Activated naive CD4-positive, alpha-beta T cell treated with anti-CD3 and anti-CD28 coated beads, Interleukin-2, amount 50 U/mL, for 24 hours (primary cell): ENCODE data around the gene ZNF154.
"Not testable (repeated sequence)": the region's sequence is repeated elsewhere in the genome, so short reads cannot be mapped to it uniquely, and the experiment has no call there.

ENCODE experiments used
- H3K27ac Mint-ChIP-seq: one replicate; pipeline ENCODE4 v1.8.0; 2021; ENCODE audit warnings: mild to moderate bottlenecking, mixed read lengths
- H3K27me3 Mint-ChIP-seq: one replicate; pipeline ENCODE4 v1.8.0; 2021; ENCODE audit warnings: mixed read lengths
- H3K36me3 Mint-ChIP-seq: one replicate; pipeline ENCODE4 v1.8.0; 2021; ENCODE audit warnings: mixed read lengths
- H3K4me1 Mint-ChIP-seq: one replicate; pipeline ENCODE4 v1.8.0; 2021; ENCODE audit warnings: mixed read lengths
- H3K4me3 Mint-ChIP-seq: one replicate; pipeline ENCODE4 v1.8.0; 2021; ENCODE audit warnings: mild to moderate bottlenecking, mixed read lengths
- H3K9me3 Mint-ChIP-seq: one replicate; pipeline ENCODE4 v1.8.0; 2021; ENCODE audit warnings: mixed read lengths

ZNF154 gene

DNA sequence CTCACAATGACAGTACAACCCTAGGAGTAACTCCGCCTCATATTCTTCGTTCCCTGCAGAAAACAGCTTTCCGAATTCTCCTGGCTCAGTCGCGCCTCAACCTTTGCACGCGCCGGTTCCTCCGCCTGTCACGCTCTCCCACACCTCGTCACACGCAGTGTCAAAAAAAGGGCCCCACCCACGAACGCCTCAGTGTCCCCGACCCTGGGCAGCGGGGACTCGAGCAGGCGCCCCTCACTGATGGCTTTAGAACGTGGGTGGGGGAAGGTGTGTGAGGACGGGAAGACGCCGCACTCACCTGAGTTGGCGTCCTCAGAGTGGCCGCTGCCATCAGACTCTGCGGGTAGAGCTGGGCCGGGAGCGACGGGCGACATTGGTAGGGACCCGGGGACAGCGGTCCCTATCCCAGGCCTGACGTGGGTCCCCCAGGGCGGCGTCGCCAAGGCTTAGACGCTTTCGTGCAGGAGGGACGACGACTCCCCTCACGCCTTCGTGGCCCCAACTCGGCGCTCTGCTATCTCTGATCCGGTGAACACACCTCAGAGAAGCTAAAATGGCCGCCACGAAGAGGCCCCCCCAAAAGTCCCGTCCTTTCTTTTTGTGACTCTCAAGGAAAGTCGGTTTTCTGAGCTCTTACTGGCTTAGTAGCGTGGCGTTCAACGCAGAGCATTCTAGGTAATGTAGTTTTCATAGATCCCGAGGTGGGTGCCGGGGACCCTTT is at the start of gene ZNF154:
ZNF154 (minus strand) TSS at position 564 of the 721 bp plus-strand sequence; CDS start at position 331, 233 bp downstream.
- H3K27ac Mint-ChIP-seq = peak within 1 kb of the TSS; percentile 89
- peaks cover 55% of the 10 kb centered on the region for H3K36me3 Mint-ChIP-seq
- peak within 1 kb of the TSS; percentile 88 for H3K4me3 Mint-ChIP-seq
- H3K9me3 Mint-ChIP-seq = peaks cover 43% of the 10 kb centered on the region
- H3K27me3 Mint-ChIP-seq = peaks cover 14% of the 10 kb centered on the region
- H3K4me1 Mint-ChIP-seq = peaks cover 21% of the 10 kb centered on the region

DNA sequence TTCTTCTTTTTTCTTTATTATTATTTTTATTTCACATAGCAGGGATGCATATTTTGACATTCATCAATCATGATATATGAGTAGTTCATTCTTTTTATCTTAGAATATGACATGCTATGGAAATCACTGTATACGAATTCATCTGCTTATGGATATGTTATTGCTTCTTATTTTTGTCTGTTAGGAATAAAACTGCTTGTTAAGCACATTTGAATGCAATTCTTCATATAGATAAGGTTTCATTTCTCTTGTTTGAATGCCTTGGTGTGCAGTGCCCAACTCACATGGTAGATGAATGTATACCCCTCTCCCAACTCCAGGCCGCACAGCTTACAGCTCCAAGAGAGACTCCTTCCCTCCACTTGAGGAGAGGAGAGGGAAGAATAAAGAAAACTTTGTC is 48.9 kb upstream of the ZNF154 start:
- H3K4me1 Mint-ChIP-seq = no peaks in the 10 kb centered on the region
- no peak overlapping the region for H3K27ac Mint-ChIP-seq
- H3K9me3 Mint-ChIP-seq = peaks cover 8% of the 10 kb centered on the region
- H3K27me3 Mint-ChIP-seq = no peaks in the 10 kb centered on the region
- H3K36me3 Mint-ChIP-seq = peaks cover 75% of the 10 kb centered on the region
- no peak overlapping the region for H3K4me3 Mint-ChIP-seq

DNA sequence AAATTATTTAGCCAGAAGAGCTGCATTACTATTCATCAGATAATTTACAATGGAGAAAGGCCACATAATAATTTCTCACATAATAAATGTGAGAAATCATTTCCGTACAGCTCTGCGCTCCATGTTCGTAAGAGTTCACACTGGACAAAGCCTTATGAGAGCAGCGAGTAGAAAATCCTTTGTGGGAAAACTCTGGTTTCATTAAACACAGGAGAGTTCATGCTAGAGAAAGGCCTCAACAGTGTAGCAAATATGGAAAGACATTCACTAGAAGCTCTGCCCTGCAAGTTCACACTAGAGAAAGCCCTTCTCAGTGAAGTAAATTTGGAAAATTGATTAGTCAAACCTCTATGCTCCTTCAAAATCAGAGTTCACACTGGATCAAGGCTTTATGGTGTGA is 46.0 kb upstream of the ZNF154 start:
- Mint-ChIP-seq H3K27ac (no peak overlapping the region), H3K4me3 (no peak overlapping the region), H3K4me1 (peaks cover 11% of the 10 kb centered on the region), H3K36me3 (peaks cover 83% of the 10 kb centered on the region), H3K27me3 (no peaks in the 10 kb centered on the region), H3K9me3 (peaks cover 25% of the 10 kb centered on the region)

DNA sequence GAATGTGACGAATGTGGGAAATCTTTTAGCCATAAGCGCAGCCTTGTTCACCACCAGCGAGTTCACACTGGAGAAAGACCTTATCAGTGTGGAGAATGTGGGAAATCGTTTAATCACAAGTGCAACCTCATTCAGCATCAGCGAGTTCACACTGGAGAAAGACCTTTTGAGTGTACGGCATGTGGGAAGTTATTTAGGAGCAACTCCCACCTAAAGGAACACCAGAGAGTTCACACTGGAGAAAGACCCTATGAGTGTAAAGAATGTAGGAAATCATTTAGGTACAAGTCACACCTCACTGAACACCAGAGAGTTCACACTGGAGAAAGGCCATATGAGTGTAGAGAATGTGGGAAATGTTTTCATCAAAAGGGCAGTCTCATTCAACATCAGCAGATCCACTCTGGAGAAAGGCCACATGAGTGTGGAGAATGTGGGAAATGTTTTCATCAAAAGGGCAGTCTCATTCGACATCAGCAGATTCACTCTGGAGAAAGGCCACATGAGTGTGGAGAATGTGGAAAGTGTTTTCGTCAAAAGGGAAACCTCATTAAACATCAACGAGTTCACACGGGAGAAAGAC is 45.2 kb upstream of the ZNF154 start:
- Mint-ChIP-seq H3K27ac (no peak overlapping the region), H3K36me3 (peaks cover 85% of the 10 kb centered on the region), H3K4me1 (peaks cover 16% of the 10 kb centered on the region), H3K4me3 (no peak overlapping the region), H3K9me3 (peaks cover 25% of the 10 kb centered on the region), H3K27me3 (no peaks in the 10 kb centered on the region)

DNA sequence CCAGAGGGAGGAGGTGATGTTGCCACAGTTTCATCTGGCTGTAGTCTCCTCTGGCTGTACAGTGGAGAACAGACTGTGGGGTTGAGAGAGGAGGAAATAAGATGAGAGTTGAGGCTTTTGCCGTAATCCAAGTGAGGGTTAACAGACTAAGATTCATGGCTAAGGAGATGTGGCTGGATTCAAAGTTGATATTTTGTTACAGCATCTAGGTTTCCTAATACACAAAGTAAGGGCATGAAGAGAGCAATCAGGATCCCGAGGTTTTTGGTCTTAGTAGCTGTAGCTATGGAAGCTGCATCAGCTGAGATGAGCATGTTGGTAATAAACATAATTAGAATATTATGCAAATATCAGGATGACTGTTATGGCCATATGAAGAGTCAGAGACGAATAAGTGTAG is 39.0 kb upstream of the ZNF154 start:
- peaks cover 37% of the 10 kb centered on the region for H3K4me1 Mint-ChIP-seq
- H3K36me3 Mint-ChIP-seq = peaks cover 52% of the 10 kb centered on the region
- H3K27ac Mint-ChIP-seq = no peak overlapping the region
- no peaks in the 10 kb centered on the region for H3K27me3 Mint-ChIP-seq
- peaks cover 27% of the 10 kb centered on the region for H3K9me3 Mint-ChIP-seq
- H3K4me3 Mint-ChIP-seq = peak overlapping the region; percentile 87

DNA sequence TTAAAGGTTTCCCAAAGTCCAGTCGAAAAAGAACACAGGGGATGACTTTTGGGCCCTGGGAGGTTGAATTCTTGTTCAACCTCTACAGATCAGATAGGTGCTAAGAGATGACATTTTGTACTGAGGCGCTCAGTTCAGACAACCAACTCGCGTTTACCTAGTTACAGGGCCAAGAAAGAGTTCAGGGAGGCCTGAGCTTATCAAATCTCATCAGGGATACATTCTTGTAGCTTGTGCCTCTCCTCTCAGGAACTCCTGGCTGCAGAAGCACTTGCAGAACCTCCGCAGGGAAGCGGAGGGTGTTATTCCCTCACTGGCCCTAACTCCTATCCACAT is 38.4 kb upstream of the ZNF154 start:
- peaks cover 46% of the 10 kb centered on the region for H3K36me3 Mint-ChIP-seq
- peaks cover 22% of the 10 kb centered on the region for H3K9me3 Mint-ChIP-seq
- peaks cover 37% of the 10 kb centered on the region for H3K4me1 Mint-ChIP-seq
- H3K4me3 Mint-ChIP-seq = peak overlapping the region; percentile 87
- no peaks in the 10 kb centered on the region for H3K27me3 Mint-ChIP-seq
- H3K27ac Mint-ChIP-seq = no peak overlapping the region

DNA sequence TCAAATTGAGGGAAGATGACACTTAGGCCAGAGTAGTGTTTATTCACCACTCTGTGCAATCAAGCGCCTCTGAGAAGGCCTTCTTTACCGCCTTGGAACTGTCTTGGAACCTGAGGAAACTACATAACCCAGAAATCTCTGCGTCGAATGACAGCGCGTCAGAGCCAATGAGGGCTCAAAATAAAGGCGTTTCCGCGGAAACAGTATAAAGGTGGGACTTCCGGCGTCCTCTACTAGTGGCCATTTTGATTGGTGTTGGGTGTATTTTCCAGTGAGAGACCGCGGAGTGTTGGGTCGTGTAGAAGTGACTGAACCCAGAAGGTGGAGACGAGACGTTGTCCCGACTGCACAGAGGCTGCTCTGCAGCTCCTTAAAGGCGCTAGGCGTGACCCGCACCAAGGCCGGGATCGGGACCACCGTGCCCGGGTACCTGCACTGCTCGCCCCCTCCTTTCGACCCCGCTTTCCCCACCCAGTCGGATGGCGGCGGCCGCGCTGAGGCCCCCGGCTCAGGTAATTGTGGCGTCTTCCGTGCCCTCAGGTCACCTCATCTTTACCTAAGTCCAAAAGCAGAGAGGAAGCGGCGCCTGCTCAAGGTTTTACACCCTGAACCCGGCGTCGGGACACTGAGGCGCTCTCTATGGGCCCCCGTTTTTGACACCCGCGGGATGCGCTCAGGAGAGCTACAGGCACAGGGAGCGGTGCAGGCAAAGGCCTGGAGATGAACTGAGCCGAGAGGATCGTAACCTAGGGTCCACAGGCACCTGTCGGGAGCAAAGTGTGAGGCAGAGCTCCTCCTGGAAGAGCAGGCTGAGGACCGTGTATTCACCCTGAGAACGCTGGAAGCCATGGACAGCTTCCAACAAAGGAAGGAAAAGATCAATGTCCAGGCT is 37.8 kb upstream of the ZNF154 start, which contains the start of gene ZNF776:
ZNF776 (plus strand) TSS at position 236 of the 892 bp plus-strand sequence; CDS start at position 480, 244 bp downstream.
- peaks cover 43% of the 10 kb centered on the region for H3K36me3 Mint-ChIP-seq
- H3K27me3 Mint-ChIP-seq = no peaks in the 10 kb centered on the region
- peaks cover 37% of the 10 kb centered on the region for H3K4me1 Mint-ChIP-seq
- peaks cover 18% of the 10 kb centered on the region for H3K9me3 Mint-ChIP-seq
- H3K27ac Mint-ChIP-seq = peak within 1 kb of the TSS; percentile 87
- peak within 1 kb of the TSS; percentile 87 for H3K4me3 Mint-ChIP-seq

DNA sequence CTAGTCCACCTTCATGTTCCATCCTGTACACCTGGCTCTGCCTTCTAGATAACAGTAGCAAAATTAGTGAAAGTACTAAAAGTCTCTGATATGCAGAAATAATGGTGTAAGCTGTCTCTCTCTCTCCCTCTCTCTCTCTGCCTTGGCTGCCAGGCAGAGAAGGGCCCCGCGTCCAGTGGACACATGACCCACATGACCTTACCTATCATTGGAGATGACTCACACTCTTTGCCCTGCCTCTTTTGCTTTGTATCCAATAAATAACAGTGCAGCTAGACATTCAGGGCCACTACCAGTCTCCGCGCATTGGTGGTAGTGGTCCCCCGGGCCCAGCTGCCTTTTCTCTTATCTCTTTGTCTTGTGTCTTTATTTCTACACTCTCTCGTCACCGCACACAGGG is 29.8 kb upstream of the ZNF154 start:
- H3K36me3 Mint-ChIP-seq, H3K9me3 Mint-ChIP-seq, H3K27me3 Mint-ChIP-seq, H3K4me1 Mint-ChIP-seq, H3K27ac Mint-ChIP-seq, H3K4me3 Mint-ChIP-seq: not testable (repeated sequence)

DNA sequence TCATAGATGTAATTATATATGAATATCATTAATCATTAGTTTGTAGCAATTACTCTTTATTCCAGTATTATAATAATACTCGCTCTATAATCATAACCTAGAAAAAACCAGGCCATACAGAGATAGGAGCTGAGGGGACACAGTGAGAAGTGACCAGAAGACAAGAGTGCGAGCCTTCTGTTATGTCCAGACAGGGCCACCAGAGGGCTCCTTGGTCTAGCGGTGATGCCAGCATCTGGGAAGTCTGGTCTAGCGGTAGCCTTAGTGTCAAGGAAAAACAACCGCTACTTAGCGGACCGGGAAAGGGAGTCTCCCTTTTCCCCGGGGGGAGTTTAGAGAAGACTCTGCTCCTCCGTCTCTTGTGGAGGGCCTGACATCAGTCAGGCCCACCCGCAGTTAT is 29.3 kb upstream of the ZNF154 start:
- H3K9me3 Mint-ChIP-seq, H3K27me3 Mint-ChIP-seq, H3K36me3 Mint-ChIP-seq, H3K4me3 Mint-ChIP-seq, H3K4me1 Mint-ChIP-seq, H3K27ac Mint-ChIP-seq: not testable (repeated sequence)

- Mint-ChIP-seq H3K9me3 (peaks cover 22% of the 10 kb centered on the region), H3K27ac (no peak overlapping the region), H3K4me3 (no peak overlapping the region), H3K36me3 (peaks cover 67% of the 10 kb centered on the region), H3K27me3 (no peaks in the 10 kb centered on the region), H3K4me1 (peaks cover 9% of the 10 kb centered on the region)
Measured at GRCh38 chr19:57720878-57721277, 11.9 kb upstream of the ZNF154 start.

GRCh38 chr19:57719901-57720519 is 11.0 kb upstream of the ZNF154 start:
- Mint-ChIP-seq H3K9me3 (peaks cover 26% of the 10 kb centered on the region), H3K27ac (no peak overlapping the region), H3K4me3 (no peak overlapping the region), H3K36me3 (peaks cover 70% of the 10 kb centered on the region), H3K4me1 (peaks cover 8% of the 10 kb centered on the region), H3K27me3 (no peaks in the 10 kb centered on the region)

DNA sequence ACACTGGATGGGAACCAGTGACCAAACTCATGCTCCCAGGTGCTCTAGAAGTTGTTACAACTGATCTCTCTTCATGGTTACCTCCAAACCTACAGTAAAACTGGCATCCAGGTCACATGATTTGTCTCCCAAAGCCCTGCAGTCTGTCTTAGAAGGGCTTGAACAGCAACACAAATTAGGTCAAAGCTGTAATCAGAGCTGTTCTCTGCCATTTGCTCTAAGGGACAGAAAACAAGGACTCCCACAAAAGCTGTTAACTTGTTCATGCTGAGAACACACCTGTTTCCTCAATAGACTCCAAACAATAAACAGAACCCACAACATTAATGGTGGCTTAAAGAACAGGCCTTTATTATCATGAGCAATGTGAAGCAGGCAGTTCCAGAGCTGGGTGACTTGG is 10.4 kb upstream of the ZNF154 start:
- no peak overlapping the region for H3K4me3 Mint-ChIP-seq
- H3K9me3 Mint-ChIP-seq = peaks cover 26% of the 10 kb centered on the region
- peaks cover 67% of the 10 kb centered on the region for H3K36me3 Mint-ChIP-seq
- H3K4me1 Mint-ChIP-seq = peaks cover 5% of the 10 kb centered on the region
- H3K27ac Mint-ChIP-seq = no peak overlapping the region
- H3K27me3 Mint-ChIP-seq = no peaks in the 10 kb centered on the region

DNA sequence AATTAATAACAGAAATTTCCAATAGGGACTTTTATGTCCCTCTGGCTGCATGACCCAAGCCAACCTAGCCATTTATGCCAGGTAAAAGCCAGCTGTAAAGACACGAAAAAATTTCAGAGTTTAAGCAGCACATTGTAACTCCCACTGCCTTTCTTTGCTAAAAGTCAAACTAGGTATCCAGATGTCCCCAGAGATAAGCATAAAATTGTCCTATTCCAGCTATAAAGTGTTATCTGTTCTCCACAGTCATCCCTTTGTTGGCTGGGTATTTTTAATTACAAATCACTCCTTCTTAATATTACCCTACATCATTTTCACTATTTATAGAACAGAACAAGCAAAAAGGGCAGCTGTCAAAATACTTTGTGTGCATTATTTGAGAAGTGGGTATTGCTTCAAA is 3.2 kb upstream of the ZNF154 start:
- H3K27me3 Mint-ChIP-seq = peaks cover 10% of the 10 kb centered on the region
- H3K36me3 Mint-ChIP-seq = peaks cover 46% of the 10 kb centered on the region
- peaks cover 14% of the 10 kb centered on the region for H3K4me1 Mint-ChIP-seq
- H3K4me3 Mint-ChIP-seq = no peak overlapping the region
- peaks cover 33% of the 10 kb centered on the region for H3K9me3 Mint-ChIP-seq
- no peak overlapping the region for H3K27ac Mint-ChIP-seq

DNA sequence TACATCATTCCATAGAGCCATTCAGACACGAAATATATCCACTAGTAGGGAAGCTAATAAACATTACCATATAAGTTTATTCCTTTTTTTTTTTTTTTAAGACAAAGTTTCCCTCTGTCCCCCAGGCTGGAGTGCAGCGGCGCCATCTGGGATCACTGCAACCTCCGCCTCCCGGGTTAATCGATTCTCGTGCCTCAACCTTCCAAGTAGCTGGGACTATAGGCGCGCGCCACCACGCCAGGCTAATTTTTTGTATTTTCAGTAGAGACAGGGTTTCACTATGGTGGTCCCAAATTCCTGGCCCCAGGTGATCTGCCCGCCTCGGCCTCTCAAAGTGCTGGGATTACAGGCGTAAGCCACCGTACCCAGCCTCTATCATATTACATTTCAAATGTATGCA is 612 bp upstream of the ZNF154 start:
- H3K36me3 Mint-ChIP-seq = peaks cover 53% of the 10 kb centered on the region

GRCh38 chr19:57706346-57706745 is 2.7 kb downstream of the ZNF154 start:
- Mint-ChIP-seq H3K4me1 (peaks cover 21% of the 10 kb centered on the region), H3K9me3 (peaks cover 30% of the 10 kb centered on the region)

More for the DNA sequence above, 612 bp upstream of the ZNF154 start:
- H3K4me1 Mint-ChIP-seq = peaks cover 21% of the 10 kb centered on the region
- H3K4me3 Mint-ChIP-seq = no peak overlapping the region
- no peak overlapping the region for H3K27ac Mint-ChIP-seq
- peaks cover 38% of the 10 kb centered on the region for H3K9me3 Mint-ChIP-seq
- H3K27me3 Mint-ChIP-seq = peaks cover 14% of the 10 kb centered on the region

More at GRCh38 chr19:57706346-57706745, 2.7 kb downstream of the ZNF154 start:
- H3K36me3 Mint-ChIP-seq = peaks cover 67% of the 10 kb centered on the region
- H3K27ac Mint-ChIP-seq = no peak overlapping the region
- H3K4me3 Mint-ChIP-seq = peak overlapping the region; percentile 24
- H3K27me3 Mint-ChIP-seq = peaks cover 14% of the 10 kb centered on the region
